ENCODE measurements around the gene CPXM1.

CPXM1 gene

GRCh38 chr20:2799688-2800520, 523 bp downstream of the CPXM1 start:
- Mint-ChIP-seq H3K36me3 (peaks cover 4% of the 10 kb centered on the region), H3K27me3 (peaks cover 82% of the 10 kb centered on the region), H3K9me3 (no peaks in the 10 kb centered on the region), H3K4me1 (peaks cover 24% of the 10 kb centered on the region), H3K27ac (no peak overlapping the region), H3K4me3 (peak overlapping the region; percentile 69)
- CTCF ChIA-PET, result no interaction called here
- no peak for DNase-seq

GRCh38 chr20:2799271-2799670, 1.2 kb downstream of the CPXM1 start:
- Mint-ChIP-seq H3K36me3 (peaks cover 4% of the 10 kb centered on the region), H3K4me1 (peaks cover 24% of the 10 kb centered on the region), H3K4me3 (peak overlapping the region; percentile 69), H3K27me3 (peaks cover 79% of the 10 kb centered on the region), H3K9me3 (no peaks in the 10 kb centered on the region), H3K27ac (no peak overlapping the region)
- CTCF ChIA-PET, result interaction anchor here (1.0 kb wide), 1 partner anchor 45 kb away, joined by 3 read pairs; no protein-coding TSS in a partner anchor
- no peak for DNase-seq

- DNase-seq, result no peak
- CTCF ChIA-PET, result interaction anchor here (1.0 kb wide), 1 partner anchor 45 kb away, joined by 3 read pairs; no protein-coding TSS in a partner anchor
- Mint-ChIP-seq H3K27ac (no peak overlapping the region), H3K9me3 (no peaks in the 10 kb centered on the region), H3K27me3 (peaks cover 79% of the 10 kb centered on the region), H3K4me3 (no peak overlapping the region), H3K36me3 (peaks cover 4% of the 10 kb centered on the region), H3K4me1 (peaks cover 24% of the 10 kb centered on the region)
Observed at GRCh38 chr20:2798814-2799213, 1.6 kb downstream of the CPXM1 start.

GRCh38 chr20:2798095-2798805, 2.2 kb downstream of the CPXM1 start:
- CTCF ChIA-PET, result interaction anchor here (1.0 kb wide), 1 partner anchor 46 kb away, joined by 3 read pairs; no protein-coding TSS in a partner anchor
- peaks cover 24% of the 10 kb centered on the region for H3K4me1 Mint-ChIP-seq
- H3K27me3 Mint-ChIP-seq, result peaks cover 79% of the 10 kb centered on the region
- no peak overlapping the region for H3K4me3 Mint-ChIP-seq
- no peak overlapping the region for H3K27ac Mint-ChIP-seq
- no peak for DNase-seq
- H3K9me3 Mint-ChIP-seq, result no peaks in the 10 kb centered on the region
- peaks cover 4% of the 10 kb centered on the region for H3K36me3 Mint-ChIP-seq

- Mint-ChIP-seq H3K4me3 (no peak overlapping the region), H3K27ac (no peak overlapping the region), H3K4me1 (peaks cover 24% of the 10 kb centered on the region), H3K9me3 (no peaks in the 10 kb centered on the region), H3K36me3 (peaks cover 4% of the 10 kb centered on the region), H3K27me3 (peaks cover 72% of the 10 kb centered on the region)
- no peak for DNase-seq
- CTCF ChIA-PET, result no interaction called here
Observed at GRCh38 chr20:2797136-2797983, 3.1 kb downstream of the CPXM1 start.

GRCh38 chr20:2796011-2796660, 4.3 kb downstream of the CPXM1 start:
- CTCF ChIA-PET, result no interaction called here
- no peaks in the 10 kb centered on the region for H3K9me3 Mint-ChIP-seq
- peaks cover 65% of the 10 kb centered on the region for H3K27me3 Mint-ChIP-seq
- DNase-seq, result no peak
- no peak overlapping the region for H3K27ac Mint-ChIP-seq
- no peak overlapping the region for H3K4me3 Mint-ChIP-seq
- H3K36me3 Mint-ChIP-seq, result peaks cover 4% of the 10 kb centered on the region
- peaks cover 20% of the 10 kb centered on the region for H3K4me1 Mint-ChIP-seq

- no peak for DNase-seq
- H3K27ac Mint-ChIP-seq, result no peak overlapping the region
- CTCF ChIA-PET, result no interaction called here
- H3K9me3 Mint-ChIP-seq, result no peaks in the 10 kb centered on the region
- peaks cover 14% of the 10 kb centered on the region for H3K4me1 Mint-ChIP-seq
- peaks cover 4% of the 10 kb centered on the region for H3K36me3 Mint-ChIP-seq
- H3K27me3 Mint-ChIP-seq, result peaks cover 61% of the 10 kb centered on the region
- no peak overlapping the region for H3K4me3 Mint-ChIP-seq
Observed at GRCh38 chr20:2795451-2795850, 5.0 kb downstream of the CPXM1 start.

GRCh38 chr20:2794866-2795447, 5.5 kb downstream of the CPXM1 start:
- DNase-seq, result no peak
- no peaks in the 10 kb centered on the region for H3K9me3 Mint-ChIP-seq
- peaks cover 12% of the 10 kb centered on the region for H3K4me1 Mint-ChIP-seq
- H3K27me3 Mint-ChIP-seq, result peaks cover 61% of the 10 kb centered on the region
- no peak overlapping the region for H3K4me3 Mint-ChIP-seq
- H3K36me3 Mint-ChIP-seq, result peaks cover 2% of the 10 kb centered on the region
- no peak overlapping the region for H3K27ac Mint-ChIP-seq
- CTCF ChIA-PET, result no interaction called here

- Mint-ChIP-seq H3K27ac (no peak overlapping the region), H3K4me3 (no peak overlapping the region), H3K27me3 (peaks cover 57% of the 10 kb centered on the region), H3K36me3 (no peaks in the 10 kb centered on the region), H3K9me3 (no peaks in the 10 kb centered on the region), H3K4me1 (peaks cover 5% of the 10 kb centered on the region)
- CTCF ChIA-PET, result interaction anchor here (1.5 kb wide), 1 partner anchor 41 kb away, joined by 3 read pairs; no protein-coding TSS in a partner anchor
- DNase-seq, result no peak
Observed at GRCh38 chr20:2794202-2794748, 6.2 kb downstream of the CPXM1 start.

- CTCF ChIA-PET, result interaction anchor here (1.5 kb wide), 1 partner anchor 41 kb away, joined by 3 read pairs; no protein-coding TSS in a partner anchor
- no peak overlapping the region for H3K4me3 Mint-ChIP-seq
- peaks cover 49% of the 10 kb centered on the region for H3K27me3 Mint-ChIP-seq
- H3K36me3 Mint-ChIP-seq, result no peaks in the 10 kb centered on the region
- no peaks in the 10 kb centered on the region for H3K4me1 Mint-ChIP-seq
- H3K27ac Mint-ChIP-seq, result no peak overlapping the region
- no peaks in the 10 kb centered on the region for H3K9me3 Mint-ChIP-seq
- DNase-seq, result no peak
Observed at GRCh38 chr20:2793471-2793870, 7.0 kb downstream of the CPXM1 start.

- CTCF ChIA-PET, result no interaction called here
- DNase-seq, result no peak
- H3K9me3 Mint-ChIP-seq, result no peaks in the 10 kb centered on the region
Observed at GRCh38 chr20:2783908-2784566, 16.4 kb downstream of the CPXM1 start.

GRCh38 chr20:2780948-2781347, 19.5 kb downstream of the CPXM1 start:
- no peak for DNase-seq
- CTCF ChIA-PET, result no interaction called here
- Mint-ChIP-seq H3K4me1 (no peaks in the 10 kb centered on the region), H3K4me3 (no peak overlapping the region), H3K27me3 (peaks cover 16% of the 10 kb centered on the region), H3K36me3 (no peaks in the 10 kb centered on the region), H3K9me3 (no peaks in the 10 kb centered on the region), H3K27ac (no peak overlapping the region)

More at GRCh38 chr20:2783908-2784566, 16.4 kb downstream of the CPXM1 start:
- H3K36me3 Mint-ChIP-seq, result no peaks in the 10 kb centered on the region
- no peaks in the 10 kb centered on the region for H3K4me1 Mint-ChIP-seq
- H3K27ac Mint-ChIP-seq, result no peak overlapping the region
- H3K4me3 Mint-ChIP-seq, result no peak overlapping the region
- peaks cover 18% of the 10 kb centered on the region for H3K27me3 Mint-ChIP-seq
